SH-SY5Y (cell line): ENCODE data around the gene UVSSA.

Experiments used
- GATA2 ChIP-seq: IDR thresholded peaks from 2 replicates; pipeline ENCODE4 v1.6.1; 2011; ENCODE audit warnings: mild to moderate bottlenecking, low read depth, low read length
- GATA3 ChIP-seq: IDR thresholded peaks from 2 replicates; pipeline ENCODE4 v1.6.1; 2011; ENCODE audit warnings: low read depth, mild to moderate bottlenecking, low read length, moderate library complexity

- TF ChIP-seq GATA3 (no peak), GATA2 (no peak)
Measured at GRCh38 chr4:1300466-1301455, 46.2 kb upstream of the UVSSA start.
